ENCODE measurements around the gene KHDC4.

GRCh38 chr1:155893389-155894142 is 40.6 kb downstream of the KHDC4 start:
- TF ChIP-seq CTCF (IDR thresholded peaks at IDR 0.05) (no peak), EZH2phosphoT487 (IDR thresholded peaks at IDR 0.05) (no peak), EZH2 (IDR thresholded peaks at IDR 0.05) (no peak)
